H1 (cell line): ENCODE measurements around the gene ARHGAP12. TPM values are rescaled to one million over a fixed set of nuclear protein-coding genes. Genes with fewer than 3 reads are reported as not detected.

Experiments
- CTCF ChIA-PET: fragments of 300-600 bp; sonication (Branson Sonifier 250); formaldehyde crosslinking; loops from one replicate; lab custom pipeline; 2021; ENCODE audit not compliant: partially characterized antibody; lab: Charles Lee
- POLR2A ChIA-PET: fragments of 300-600 bp; sonication (Branson Sonifier 250); formaldehyde crosslinking; loops from one replicate; lab custom pipeline; 2021; ENCODE audit warnings: inconsistent platforms; ENCODE audit not compliant: partially characterized antibody; lab: Charles Lee
- DNase-seq, 2 experiments: peaks; one replicate each; pipeline versions ENCODE4 v3.0.0 to v3.0.0-alpha.2; 2010 to 2022; ENCODE audit warnings: low spot score in 2 of 2, low read depth in 1 of 2, mixed read lengths in 1 of 2
- FAIRE-seq: peaks from 2 replicates; lab custom pipeline; 2011; peaks lifted over from hg19 to GRCh38; lab: Jason Lieb, UNC
- H2AFZ ChIP-seq: 2 replicates; pipeline ENCODE4 v1.8.1; 2012; ENCODE audit warnings: low read length, inconsistent platforms
- H2AK5ac ChIP-seq: 2 replicates; pipeline ENCODE4 v1.6.1; 2013; ENCODE audit warnings: low read depth, low read length
- H2BK120ac ChIP-seq: replicated peaks from 2 replicates; pipeline ENCODE3; 2013; ENCODE audit warnings: low read depth, low read length, inconsistent platforms
- H2BK12ac ChIP-seq: 2 replicates; pipeline ENCODE4 v1.6.1; 2013; ENCODE audit warnings: low read depth, low read length
- H2BK15ac ChIP-seq: 2 replicates; pipeline ENCODE4 v1.6.1; 2013; ENCODE audit warnings: low read length
- H2BK20ac ChIP-seq: 2 replicates; pipeline ENCODE4 v1.6.1; 2013; ENCODE audit warnings: low read length
- H2BK5ac ChIP-seq: 2 replicates; pipeline ENCODE4 v1.6.1; 2013; ENCODE audit warnings: low read depth, low read length
- H3K14ac ChIP-seq: 2 replicates; pipeline ENCODE4 v1.6.1; 2013; ENCODE audit warnings: inconsistent platforms; ENCODE audit not compliant: insufficient read length
- H3K18ac ChIP-seq: 2 replicates; pipeline ENCODE4 v1.6.1; 2013; ENCODE audit warnings: low read length; ENCODE audit errors: extremely low read depth
- H3K23ac ChIP-seq: 2 replicates; pipeline ENCODE4 v1.6.1; 2013; ENCODE audit warnings: inconsistent platforms; ENCODE audit not compliant: insufficient read length
- H3K23me2 ChIP-seq: 2 replicates; pipeline ENCODE4 v1.6.1; 2013; ENCODE audit warnings: low read depth, low read length
- H3K27ac ChIP-seq: 2 replicates; pipeline ENCODE4 v1.6.1; 2011; ENCODE audit warnings: low read depth, low read length, inconsistent platforms
- H3K27me3 ChIP-seq, 4 experiments: replicated peaks in 1 of 4; 1 replicate in 1 of 4; 2 replicates in 3 of 4; pipeline versions ENCODE4 v1.6.1 to v1.8.1; 2011 to 2013; ENCODE audit warnings: low read length in 3 of 4, mild to moderate bottlenecking in 3 of 4, inconsistent platforms in 2 of 4, mixed read lengths in 2 of 4, moderate library complexity in 1 of 4; ENCODE audit not compliant: control insufficient read depth in 3 of 4, insufficient read depth in 3 of 4; ENCODE audit errors: extremely low read depth in 1 of 4
- H3K36me3 ChIP-seq, 4 experiments: 2 replicates each; pipeline versions ENCODE4 v1.6.1 to v1.8.1; 2011 to 2013; ENCODE audit warnings: mild to moderate bottlenecking in 4 of 4, low read length in 3 of 4, moderate library complexity in 2 of 4, control low read depth in 1 of 4, inconsistent platforms in 1 of 4; ENCODE audit not compliant: insufficient read depth in 4 of 4, control insufficient read depth in 2 of 4
- H3K4ac ChIP-seq: replicated peaks from 2 replicates; pipeline ENCODE3; 2013; ENCODE audit warnings: low read length, low read depth, mixed read lengths, inconsistent platforms; ENCODE audit not compliant: insufficient read length
- H3K4me1 ChIP-seq, 4 experiments: replicated peaks in 1 of 4; 1 replicate in 1 of 4; 2 replicates in 3 of 4; pipeline versions ENCODE4 v1.6.1 to v1.8.1; 2011 to 2013; ENCODE audit warnings: low read length in 3 of 4, inconsistent platforms in 2 of 4, mixed read lengths in 1 of 4; ENCODE audit not compliant: insufficient read depth in 4 of 4, control insufficient read depth in 3 of 4
- H3K4me2 ChIP-seq, 2 experiments: 2 replicates each; pipeline versions ENCODE4 v1.6.1 to v1.8.1; 2011 to 2013; ENCODE audit warnings: low read depth in 2 of 2, low read length in 2 of 2, control low read depth in 1 of 2, inconsistent platforms in 1 of 2, mild to moderate bottlenecking in 1 of 2; ENCODE audit not compliant: insufficient read depth in 1 of 2
- H3K4me3 ChIP-seq, 4 experiments: fragments of 200-600, 300-600 bp in 1 of 4; sonication (generic), shearing (Covaris generic), sonication (Bioruptor Twin) in 1 of 4; 2 replicates each; pipeline versions ENCODE4 v1.5.1 to v1.8.1; 2011 to 2016; ENCODE audit warnings: low read length in 4 of 4, low read depth in 3 of 4, control low read depth in 2 of 4, inconsistent platforms in 2 of 4, mild to moderate bottlenecking in 2 of 4, mixed read lengths in 1 of 4, moderate library complexity in 1 of 4; ENCODE audit not compliant: insufficient read depth in 2 of 4; ENCODE audit errors: extremely low read depth in 1 of 4
- H3K56ac ChIP-seq: replicated peaks from 2 replicates; pipeline ENCODE3; 2013; ENCODE audit warnings: low read depth, mild to moderate bottlenecking, mixed read lengths, low read length, inconsistent platforms; ENCODE audit not compliant: insufficient read length
- H3K79me1 ChIP-seq: 2 replicates; pipeline ENCODE4 v1.6.1; 2013; ENCODE audit warnings: low read depth, low read length, control low read depth
- H3K79me2 ChIP-seq, 2 experiments: 2 replicates each; pipeline versions ENCODE4 v1.6.1 to v1.8.1; 2012 to 2013; ENCODE audit warnings: low read length in 2 of 2, mild to moderate bottlenecking in 2 of 2, inconsistent platforms in 1 of 2; ENCODE audit not compliant: insufficient read depth in 2 of 2, control insufficient read depth in 1 of 2
- H3K9ac ChIP-seq, 4 experiments: replicated peaks in 1 of 4; 1 replicate in 1 of 4; 2 replicates in 3 of 4; pipeline versions ENCODE4 v1.6.1 to v1.8.1; 2011 to 2013; ENCODE audit warnings: low read depth in 3 of 4, low read length in 3 of 4, control low read depth in 2 of 4, mild to moderate bottlenecking in 2 of 4, moderate library complexity in 2 of 4, inconsistent platforms in 1 of 4; ENCODE audit errors: extremely low read depth in 1 of 4
- H3K9me3 ChIP-seq, 2 experiments: 2 replicates each; pipeline versions ENCODE4 v1.6.1 to v1.8.1; 2012 to 2013; ENCODE audit warnings: mild to moderate bottlenecking in 2 of 2, moderate library complexity in 2 of 2, control low read depth in 1 of 2, inconsistent platforms in 1 of 2, low read depth in 1 of 2, low read length in 1 of 2, mixed read lengths in 1 of 2; ENCODE audit not compliant: insufficient read depth in 2 of 2
- H4K20me1 ChIP-seq, 2 experiments: replicated peaks in 1 of 2; 2 replicates each; pipeline versions ENCODE3 to v1.8.1; 2011 to 2013; ENCODE audit warnings: inconsistent platforms in 2 of 2, low read length in 2 of 2, mild to moderate bottlenecking in 1 of 2; ENCODE audit not compliant: insufficient read depth in 2 of 2, control insufficient read depth in 1 of 2
- H4K5ac ChIP-seq: 2 replicates; pipeline ENCODE4 v1.6.1; 2013; ENCODE audit warnings: low read length, low read depth, mixed read lengths, inconsistent platforms; ENCODE audit not compliant: insufficient read length
- H4K8ac ChIP-seq: 2 replicates; pipeline ENCODE4 v1.8.0; 2013; ENCODE audit warnings: mild to moderate bottlenecking, moderate library complexity, low read length, inconsistent platforms; ENCODE audit not compliant: insufficient read depth; ENCODE audit errors: extremely low read depth
- H4K91ac ChIP-seq: replicated peaks from 2 replicates; pipeline ENCODE3; 2013; ENCODE audit warnings: low read length, mixed read lengths, inconsistent platforms; ENCODE audit not compliant: insufficient read length
- BRCA1 ChIP-seq: IDR thresholded peaks from 2 replicates; pipeline ENCODE4 v1.6.1; 2012; ENCODE audit warnings: low read depth, low read length, improper control_type of control experiment
- NRF1 ChIP-seq: IDR thresholded peaks from 2 replicates; pipeline ENCODE4 v1.6.1; 2011; ENCODE audit warnings: mild to moderate bottlenecking, low read depth, low read length, improper control_type of control experiment
- PHF8 ChIP-seq: fragments of 200-600 bp; sonication (generic); conservative IDR thresholded peaks from 2 replicates; pipeline ENCODE4 v1.7.1; 2012; ENCODE audit warnings: low read depth, mild to moderate bottlenecking, inconsistent platforms, low read length, moderate library complexity
- SP4 ChIP-seq: IDR thresholded peaks from 2 replicates; pipeline ENCODE4 v1.6.1; 2012; ENCODE audit warnings: low read length, inconsistent platforms
- WGBS, 2 experiments: shearing (Covaris generic) in 1 of 2; methylation state at CpG; one replicate each; pipeline versions ENCODE4 v1.1.6 to v1.1.7; 2013 to 2015; ENCODE audit warnings: low lambda C conversion rate in 2 of 2, mixed read lengths in 2 of 2, inconsistent platforms in 1 of 2, low coverage in 1 of 2, missing lambda C conversion rate in 1 of 2; ENCODE audit not compliant: insufficient replicate concordance in 2 of 2, insufficient coverage in 1 of 2, insufficient read length in 1 of 2; ENCODE audit errors: extremely low coverage in 1 of 2, missing lambda C conversion rate in 1 of 2; 5-methylcytosine and 5-hydroxymethylcytosine counted together
- polyA plus RNA-seq, 7 experiments: library from polyadenylated mRNA; depleted of rRNA in 3 of 7; stranded (reverse) in 5 of 7; unstranded in 2 of 7; fragments of >200 nt in 5 of 7; fragments of 200-250 nt in 2 of 7; gene quantifications; 1 replicate in 5 of 7; 2 replicates in 1 of 7; 4 replicates in 1 of 7; pipeline versions ENCODE4 v1.2.1 to v1.2.3, GENCODE V29; 2011 to 2013; ENCODE audit warnings: missing spikeins in 2 of 7, mixed read lengths in 2 of 7
- total RNA-seq: library from RNA; stranded (reverse); fragmentation: NEBNext Ultra II Directional; extraction: Animal tissue kit (Norgen Biotek cat#: 25700); gene quantifications from 2 replicates; pipeline ENCODE4 v1.2.1, GENCODE V29; 2021

ARHGAP12 gene
- total and polyA plus RNA-seq, 2 of the 8 experiments (the other 6 are each of a cell fraction or from before 2014, with no cell fraction given) = 10.1 to 39.0 TPM

- Histone ChIP-seq H3K4ac (no peak overlapping the region), H3K23ac (no peak overlapping the region), H3K9ac (no peak overlapping the region), H2BK15ac (no peak overlapping the region), H3K4me2 (no peak overlapping the region), H3K27ac (no peak overlapping the region), H3K4me3 (no peak overlapping the region), H4K91ac (no peak overlapping the region), H3K79me2 (peaks cover 46 to 96% of the 10 kb centered on the region in 2 experiments), H3K27me3 (no peaks in the 10 kb centered on the region), H3K18ac (no peak overlapping the region), H2BK5ac (no peak overlapping the region), H3K79me1 (peaks cover 3% of the 10 kb centered on the region), H4K20me1 (peaks cover 6 to 11% of the 10 kb centered on the region in 2 experiments), H4K5ac (no peak overlapping the region), H2AFZ (no peak overlapping the region), H2BK20ac (no peak overlapping the region), H3K36me3 (no peaks in the 10 kb centered on the region; a peak in 1 of 8 replicates), H3K9me3 (peaks cover 0 to 3% of the 10 kb centered on the region in 2 experiments; a peak in 1 of 4 replicates), H3K23me2 (peaks cover 10% of the 10 kb centered on the region), H3K14ac (no peak overlapping the region), H3K56ac (no peak overlapping the region), H4K8ac (no peak overlapping the region), H3K4me1 (peaks cover 0 to 2% (median 0%) of the 10 kb centered on the region in 4 experiments; a peak in 1 of 7 replicates), H2BK120ac (no peak overlapping the region), H2AK5ac (no peak overlapping the region), H2BK12ac (no peak overlapping the region)
- POLR2A ChIA-PET = interaction anchor here (1.8 kb wide), 1 partner anchor 12 kb away, joined by 4 read pairs; no protein-coding TSS in a partner anchor
- 89% methylated on average over 3 of the region's 3 CpGs; no CpG with 5 or more reads in 1 of the 2 experiments for WGBS, 2 experiments
- FAIRE-seq (no peak), DNase-seq (no peak)
- CTCF ChIA-PET = no interaction called here
- TF ChIP-seq PHF8 (no peak), SP4 (no peak), NRF1 (no peak), BRCA1 (no peak)
These were observed 5.2 kb downstream of the ARHGAP12 start for GRCh38 chr10:31923389-31923788.
